Fibroblast of peridontal ligament (primary cell): Measurements from ENCODE around the gene SFXN1.
A peak's percentile ranks its signal among the peaks of the same experiment; 100 is the strongest.

Source experiments
- DNase-seq: peaks from one replicate; pipeline ENCODE4 v3.0.0-alpha.2; 2010; ENCODE audit errors: extremely low read depth

The SFXN1 gene

GRCh38 chr5:175541264-175541663, 62.9 kb downstream of the SFXN1 start:
- DNase-seq = no peak

GRCh38 chr5:175542232-175542965, 64.0 kb downstream of the SFXN1 start:
- DNase-seq = no peak

- no peak for DNase-seq
Measured at GRCh38 chr5:175542966-175543235, 64.5 kb downstream of the SFXN1 start.

- DNase-seq = no peak
Measured at GRCh38 chr5:175544108-175544511, 65.8 kb downstream of the SFXN1 start.

- DNase-seq = no peak
Measured at GRCh38 chr5:175544586-175544985, 66.2 kb downstream of the SFXN1 start.

GRCh38 chr5:175547842-175548241, 69.5 kb downstream of the SFXN1 start:
- DNase-seq = no peak

- DNase-seq = no peak
Measured at GRCh38 chr5:175548626-175549311, 70.4 kb downstream of the SFXN1 start.

- DNase-seq = no peak
Measured at GRCh38 chr5:175550055-175550805, 71.9 kb downstream of the SFXN1 start.

- DNase-seq = no peak
Measured at GRCh38 chr5:175551266-175551665, 72.9 kb downstream of the SFXN1 start.

GRCh38 chr5:175554296-175554695, 75.9 kb downstream of the SFXN1 start:
- DNase-seq = no peak

- DNase-seq = no peak
Measured at GRCh38 chr5:175555168-175555785, 76.9 kb downstream of the SFXN1 start.

GRCh38 chr5:175556794-175557193, 78.4 kb downstream of the SFXN1 start:
- DNase-seq = no peak

GRCh38 chr5:175557778-175558177, 79.4 kb downstream of the SFXN1 start:
- DNase-seq = no peak

GRCh38 chr5:175558801-175559480, 80.6 kb downstream of the SFXN1 start:
- DNase-seq = no peak

GRCh38 chr5:175560011-175560410, 81.7 kb downstream of the SFXN1 start:
- no peak for DNase-seq

GRCh38 chr5:175561085-175561484, 82.7 kb downstream of the SFXN1 start:
- DNase-seq = no peak

GRCh38 chr5:175564716-175565115, 86.4 kb downstream of the SFXN1 start:
- DNase-seq = no peak

GRCh38 chr5:175566697-175567096, 88.3 kb downstream of the SFXN1 start:
- DNase-seq = no peak

GRCh38 chr5:175567954-175568353, 89.6 kb downstream of the SFXN1 start:
- DNase-seq = no peak

- no peak for DNase-seq
Measured at GRCh38 chr5:175569701-175570100, 91.3 kb downstream of the SFXN1 start.

- DNase-seq = peak; percentile 1
Measured at GRCh38 chr5:175572886-175573285, 94.5 kb downstream of the SFXN1 start.
